DND-41 (cell line): ENCODE results near the gene MAP3K9.

Experiments
- ATAC-seq: fragments of 200-7000 bp; cut with Tn5 transposase; 3 replicates; pipeline ENCODE4 v1.9.1; 2021; ENCODE audit warnings: low read depth; ENCODE audit not compliant: insufficient read depth
- DNase-seq: peaks from one replicate; pipeline ENCODE4 v3.0.0-alpha.2; 2020
- H2AFZ ChIP-seq: 2 replicates; pipeline ENCODE4 v1.6.0; 2012; ENCODE audit warnings: low read depth, low read length
- H3K27ac ChIP-seq: 2 replicates; pipeline ENCODE4 v1.5.1; 2012; ENCODE audit warnings: low read length, inconsistent platforms
- H3K27me3 ChIP-seq: fragments of 200-600 bp; sonication (generic); 2 replicates; pipeline ENCODE4 v1.6.0; 2012; ENCODE audit warnings: low read length, mild to moderate bottlenecking, inconsistent platforms; ENCODE audit not compliant: insufficient read depth, poor library complexity
- H3K36me3 ChIP-seq: 2 replicates; pipeline ENCODE4 v1.5.1; 2012; ENCODE audit warnings: low read length, inconsistent platforms; ENCODE audit not compliant: insufficient read depth
- H3K4me1 ChIP-seq: 2 replicates; pipeline ENCODE4 v1.5.1; 2012; ENCODE audit warnings: mild to moderate bottlenecking, low read length; ENCODE audit not compliant: insufficient read depth
- H3K4me2 ChIP-seq: 2 replicates; pipeline ENCODE4 v1.6.0; 2012; ENCODE audit warnings: mild to moderate bottlenecking, moderate library complexity, low read length, inconsistent platforms; ENCODE audit not compliant: insufficient read depth
- H3K4me3 ChIP-seq, 2 experiments: fragments of 200-600 bp in 1 of 2; shearing (Covaris generic) in 1 of 2; 2 replicates each; pipeline ENCODE4 v1.5.1; 2012 to 2016; ENCODE audit warnings: inconsistent platforms in 2 of 2, low read length in 2 of 2, mild to moderate bottlenecking in 2 of 2, low read depth in 1 of 2, moderate library complexity in 1 of 2
- H3K79me2 ChIP-seq: 2 replicates; pipeline ENCODE4 v1.6.0; 2012; ENCODE audit warnings: low read length, inconsistent platforms; ENCODE audit not compliant: insufficient read depth
- H3K9ac ChIP-seq: 2 replicates; pipeline ENCODE4 v1.6.0; 2012; ENCODE audit warnings: low read depth, mild to moderate bottlenecking, inconsistent platforms, low read length, moderate library complexity
- H3K9me3 ChIP-seq: 2 replicates; pipeline ENCODE4 v1.5.1; 2012; ENCODE audit warnings: low read length, moderate library complexity, mild to moderate bottlenecking, inconsistent platforms; ENCODE audit not compliant: insufficient read depth, severe bottlenecking
- H4K20me1 ChIP-seq: 2 replicates; pipeline ENCODE4 v1.6.0; 2012; ENCODE audit warnings: low read length; ENCODE audit not compliant: insufficient read depth
- EZH2 ChIP-seq: IDR thresholded peaks from 3 replicates; pipeline ENCODE4 v1.6.1; 2012; ENCODE audit warnings: borderline replicate concordance, low read depth, mild to moderate bottlenecking, moderate library complexity, low read length, inconsistent platforms; ENCODE audit not compliant: severe bottlenecking
- TF ChIP-seq, protein P1 (sequence below): IDR thresholded peaks from 2 replicates; pipeline ENCODE4 v1.5.1; 2012; ENCODE audit warnings: borderline replicate concordance, low read length, moderate library complexity, mild to moderate bottlenecking; ENCODE audit not compliant: poor library complexity, severe bottlenecking; ENCODE audit errors: extremely low read depth

MAP3K9 gene

DNA sequence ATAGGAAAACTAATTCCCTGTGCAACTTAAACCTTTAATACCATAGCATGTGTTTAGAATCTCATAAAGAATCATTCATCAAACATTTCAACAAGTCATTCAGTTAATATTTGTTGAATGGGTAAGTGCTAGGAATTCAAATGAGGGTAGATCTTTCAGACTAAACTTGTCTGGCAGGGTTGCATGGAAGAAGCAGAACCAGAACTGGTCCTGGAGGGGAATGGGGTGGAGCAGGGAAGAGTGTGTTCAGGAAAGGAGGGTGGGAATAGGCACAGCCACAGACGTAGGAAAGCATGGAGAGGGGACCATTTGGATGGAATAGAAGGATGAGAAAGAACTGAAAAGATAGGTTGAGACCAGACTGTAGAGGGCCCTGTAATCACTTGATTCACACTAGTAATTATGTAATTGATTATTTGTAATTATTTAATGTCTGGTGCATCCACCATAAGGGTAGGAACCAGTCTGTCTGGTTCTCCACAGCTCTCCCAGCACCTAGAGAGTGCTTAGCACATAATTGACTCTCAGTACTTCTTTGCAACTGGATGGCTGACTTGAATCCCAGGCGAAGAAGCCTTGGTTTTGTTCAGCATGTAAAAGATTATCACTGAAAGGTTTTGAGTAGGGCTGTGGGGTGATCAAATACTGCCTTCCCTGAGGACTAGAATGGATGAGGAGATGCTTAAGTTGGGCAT is 3.0 kb upstream of the MAP3K9 start:
- no peak overlapping the region for H3K27ac ChIP-seq
- no peak overlapping the region for H3K9ac ChIP-seq
- ATAC-seq (no peak), DNase-seq (no peak)
- no peaks in the 10 kb centered on the region for H3K27me3 ChIP-seq
- no peak overlapping the region for H2AFZ ChIP-seq
- H3K36me3 ChIP-seq, result no peaks in the 10 kb centered on the region; the same call in 1 of the 2 replicates
- H4K20me1 ChIP-seq, result no peaks in the 10 kb centered on the region
- TF ChIP-seq, protein P1, sequence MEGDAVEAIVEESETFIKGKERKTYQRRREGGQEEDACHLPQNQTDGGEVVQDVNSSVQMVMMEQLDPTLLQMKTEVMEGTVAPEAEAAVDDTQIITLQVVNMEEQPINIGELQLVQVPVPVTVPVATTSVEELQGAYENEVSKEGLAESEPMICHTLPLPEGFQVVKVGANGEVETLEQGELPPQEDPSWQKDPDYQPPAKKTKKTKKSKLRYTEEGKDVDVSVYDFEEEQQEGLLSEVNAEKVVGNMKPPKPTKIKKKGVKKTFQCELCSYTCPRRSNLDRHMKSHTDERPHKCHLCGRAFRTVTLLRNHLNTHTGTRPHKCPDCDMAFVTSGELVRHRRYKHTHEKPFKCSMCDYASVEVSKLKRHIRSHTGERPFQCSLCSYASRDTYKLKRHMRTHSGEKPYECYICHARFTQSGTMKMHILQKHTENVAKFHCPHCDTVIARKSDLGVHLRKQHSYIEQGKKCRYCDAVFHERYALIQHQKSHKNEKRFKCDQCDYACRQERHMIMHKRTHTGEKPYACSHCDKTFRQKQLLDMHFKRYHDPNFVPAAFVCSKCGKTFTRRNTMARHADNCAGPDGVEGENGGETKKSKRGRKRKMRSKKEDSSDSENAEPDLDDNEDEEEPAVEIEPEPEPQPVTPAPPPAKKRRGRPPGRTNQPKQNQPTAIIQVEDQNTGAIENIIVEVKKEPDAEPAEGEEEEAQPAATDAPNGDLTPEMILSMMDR, result no peak
- no peak for TF ChIP-seq EZH2
- no peak overlapping the region for H3K4me3 ChIP-seq
- H3K9me3 ChIP-seq, result no peaks in the 10 kb centered on the region
- H3K79me2 ChIP-seq, result no peaks in the 10 kb centered on the region
- peaks cover 24% of the 10 kb centered on the region for H3K4me1 ChIP-seq
- H3K4me2 ChIP-seq, result no peak overlapping the region

DNA sequence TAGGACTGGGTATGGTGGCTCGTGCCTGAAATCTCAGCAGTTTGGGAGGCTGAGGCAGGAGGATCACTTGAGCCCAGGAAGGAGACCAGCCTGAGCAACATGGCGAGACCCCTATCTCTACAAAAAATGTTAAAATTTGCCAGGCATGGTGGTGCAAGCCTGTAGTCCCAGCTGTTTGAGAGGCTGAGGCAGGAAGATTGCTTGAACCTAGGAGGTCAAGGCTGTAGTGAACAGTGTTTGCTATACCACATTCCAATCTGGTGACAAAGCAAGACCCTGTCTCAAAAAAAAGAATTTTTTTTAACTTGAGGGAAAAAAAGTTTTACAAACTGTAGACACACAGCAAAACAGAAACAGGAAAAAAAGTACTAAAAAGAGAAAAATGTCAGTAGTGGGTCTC is 2.3 kb upstream of the MAP3K9 start:
- ATAC-seq (no peak), DNase-seq (no peak)
- H3K9ac ChIP-seq, result no peak overlapping the region
- H3K4me2 ChIP-seq, result no peak overlapping the region
- H2AFZ ChIP-seq, result no peak overlapping the region
- H3K27me3 ChIP-seq, result no peaks in the 10 kb centered on the region
- no peak overlapping the region for H3K27ac ChIP-seq
- TF ChIP-seq EZH2, result no peak
- TF ChIP-seq, protein P1, result no peak
- H4K20me1 ChIP-seq, result no peaks in the 10 kb centered on the region
- H3K9me3 ChIP-seq, result no peaks in the 10 kb centered on the region
- H3K4me1 ChIP-seq, result peaks cover 24% of the 10 kb centered on the region
- no peak overlapping the region for H3K4me3 ChIP-seq
- H3K79me2 ChIP-seq, result no peaks in the 10 kb centered on the region
- H3K36me3 ChIP-seq, result no peaks in the 10 kb centered on the region; the same call in 1 of the 2 replicates

DNA sequence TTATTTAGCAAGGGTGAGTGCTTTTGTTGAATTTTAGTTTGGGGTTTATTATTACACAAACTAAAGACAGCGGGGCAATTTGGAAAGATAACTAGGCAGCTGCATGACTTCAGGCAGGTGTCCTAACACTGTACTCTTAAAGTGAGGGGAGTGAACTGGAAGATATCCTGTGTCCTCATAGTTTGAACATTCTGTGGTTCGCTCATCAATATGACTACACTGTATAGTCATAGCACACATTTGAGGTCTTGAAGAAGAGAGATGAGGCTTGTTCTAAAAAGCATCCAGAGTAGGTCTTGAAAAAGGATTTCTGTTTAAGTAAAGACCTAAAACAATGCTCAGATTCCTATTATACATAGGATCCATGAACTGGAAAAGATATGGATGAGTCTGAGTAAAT is 1.7 kb upstream of the MAP3K9 start:
- H2AFZ ChIP-seq, result no peak overlapping the region
- DNase-seq, result no peak
- no peaks in the 10 kb centered on the region for H3K79me2 ChIP-seq
- H3K4me3 ChIP-seq, result no peak overlapping the region
- peak overlapping the region; percentile 91; the same call in 1 of the 2 replicates for H3K4me2 ChIP-seq
- H3K9me3 ChIP-seq, result no peaks in the 10 kb centered on the region
- TF ChIP-seq EZH2, result no peak
- TF ChIP-seq, protein P1, result no peak
- no peak overlapping the region for H3K9ac ChIP-seq
- ATAC-seq, result no peak
- no peaks in the 10 kb centered on the region for H3K27me3 ChIP-seq
- no peaks in the 10 kb centered on the region for H4K20me1 ChIP-seq
- H3K36me3 ChIP-seq, result no peaks in the 10 kb centered on the region; the same call in 1 of the 2 replicates
- no peak overlapping the region for H3K27ac ChIP-seq
- peaks cover 24% of the 10 kb centered on the region for H3K4me1 ChIP-seq
